ENCODE data around the gene PEX14. TPM values are rescaled to one million over a fixed set of nuclear protein-coding genes. Genes with fewer than 3 reads are reported as not detected.

PEX14 gene
- total and polyA plus RNA-seq, 2 experiments from 2014 or later: 10.0 to 20.9 TPM

DNA sequence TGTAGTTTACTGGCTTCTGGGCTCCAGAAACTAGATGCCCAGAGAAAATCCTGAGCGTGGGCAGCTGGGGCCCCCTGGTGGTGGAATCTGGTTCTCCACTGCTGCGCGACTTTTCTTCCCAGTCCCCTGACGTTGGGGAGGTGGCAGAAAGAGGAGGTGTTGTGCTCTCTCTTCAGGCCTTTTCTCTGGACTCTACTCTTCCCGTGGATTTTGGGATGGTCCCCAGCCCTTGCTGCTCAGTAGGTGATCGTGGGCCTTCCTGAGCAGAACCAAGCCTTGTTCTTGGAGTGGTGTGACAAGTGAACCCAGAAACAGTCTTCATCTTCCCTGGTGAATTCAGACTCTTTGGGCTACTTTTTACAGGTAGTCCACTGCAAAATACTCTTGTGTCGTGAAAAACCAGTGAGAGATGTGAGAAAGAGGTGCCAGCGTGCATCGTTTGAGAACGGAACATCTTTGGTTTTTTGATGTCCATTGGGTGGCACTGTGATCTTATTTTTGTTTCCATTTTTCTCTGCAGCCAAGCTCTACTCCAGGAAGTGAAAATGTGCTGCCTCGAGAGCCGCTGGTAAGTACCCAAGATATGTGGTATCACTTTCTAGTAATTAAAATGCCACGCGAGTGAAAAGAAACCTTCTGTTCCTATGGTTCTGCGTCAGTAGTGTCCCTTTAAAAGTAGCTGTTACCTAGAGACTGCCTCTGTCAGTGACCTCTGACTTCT lies 20.2 kb downstream of the PEX14 start:
- Histone ChIP-seq H3K4me3 (no peak overlapping the region), H3K9me3 (ENCODE audit: low read depth) (no peaks in the 10 kb centered on the region), H3K4me1 (ENCODE audit: insufficient read depth) (peaks cover 5% of the 10 kb centered on the region), H3K36me3 (replicated peaks; ENCODE audit: insufficient read depth, low read depth) (no peaks in the 10 kb centered on the region), H3K79me2 (peaks cover 92% of the 10 kb centered on the region), H2AFZ (no peak overlapping the region), H3K27ac (peak overlapping the region; percentile 59), H4K20me1 (ENCODE audit: insufficient read depth, poor library complexity, severe bottlenecking) (peaks cover 39% of the 10 kb centered on the region), H3K27me3 (no peaks in the 10 kb centered on the region), H3K4me2 (peak overlapping the region; percentile 71), H3K9me2 (replicated peaks; ENCODE audit: insufficient read depth) (no peaks in the 10 kb centered on the region)
- TF ChIP-seq EZH2phosphoT487 (IDR thresholded peaks at IDR 0.05; ENCODE audit: low read depth, severe bottlenecking, unreplicated experiment) (no peak), EZH2 (IDR thresholded peaks at IDR 0.05; ENCODE audit: borderline replicate concordance) (no peak)
- TF ChIP-seq, protein P1, sequence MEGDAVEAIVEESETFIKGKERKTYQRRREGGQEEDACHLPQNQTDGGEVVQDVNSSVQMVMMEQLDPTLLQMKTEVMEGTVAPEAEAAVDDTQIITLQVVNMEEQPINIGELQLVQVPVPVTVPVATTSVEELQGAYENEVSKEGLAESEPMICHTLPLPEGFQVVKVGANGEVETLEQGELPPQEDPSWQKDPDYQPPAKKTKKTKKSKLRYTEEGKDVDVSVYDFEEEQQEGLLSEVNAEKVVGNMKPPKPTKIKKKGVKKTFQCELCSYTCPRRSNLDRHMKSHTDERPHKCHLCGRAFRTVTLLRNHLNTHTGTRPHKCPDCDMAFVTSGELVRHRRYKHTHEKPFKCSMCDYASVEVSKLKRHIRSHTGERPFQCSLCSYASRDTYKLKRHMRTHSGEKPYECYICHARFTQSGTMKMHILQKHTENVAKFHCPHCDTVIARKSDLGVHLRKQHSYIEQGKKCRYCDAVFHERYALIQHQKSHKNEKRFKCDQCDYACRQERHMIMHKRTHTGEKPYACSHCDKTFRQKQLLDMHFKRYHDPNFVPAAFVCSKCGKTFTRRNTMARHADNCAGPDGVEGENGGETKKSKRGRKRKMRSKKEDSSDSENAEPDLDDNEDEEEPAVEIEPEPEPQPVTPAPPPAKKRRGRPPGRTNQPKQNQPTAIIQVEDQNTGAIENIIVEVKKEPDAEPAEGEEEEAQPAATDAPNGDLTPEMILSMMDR (IDR thresholded peaks at IDR 0.05; ENCODE audit: poor library complexity): peak; percentile 83
- DNase-seq (ENCODE audit: low spot score): peak; percentile 81
- whole genome bisulfite sequencing (ENCODE audit: low lambda C conversion rate, missing lambda C conversion rate): 25% methylated on average over 15 of the region's 15 CpGs

DNA sequence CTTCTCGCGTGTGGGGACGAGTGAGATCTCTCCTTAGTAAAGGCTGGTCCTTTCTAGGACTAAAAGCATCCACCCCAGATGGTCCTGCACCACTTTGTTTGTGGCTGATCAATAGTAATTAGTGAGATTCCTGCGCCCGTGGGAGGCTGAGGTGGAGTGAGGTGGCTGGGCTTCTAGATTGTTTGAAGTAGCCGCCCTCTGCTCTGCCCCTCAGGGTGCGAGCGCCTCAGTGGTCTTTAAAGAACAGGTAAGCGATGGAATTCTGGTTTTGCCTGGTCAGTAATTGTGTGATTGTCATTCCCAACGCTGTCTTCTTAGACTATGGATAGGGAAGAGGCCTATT lies 20.7 kb downstream of the PEX14 start:
- Histone ChIP-seq H3K27ac (peak overlapping the region; percentile 59), H3K9me2 (replicated peaks; ENCODE audit: insufficient read depth) (no peaks in the 10 kb centered on the region), H2AFZ (no peak overlapping the region), H3K4me2 (peak overlapping the region; percentile 71), H3K4me3 (no peak overlapping the region), H3K4me1 (ENCODE audit: insufficient read depth) (no peaks in the 10 kb centered on the region), H3K79me2 (peaks cover 91% of the 10 kb centered on the region), H3K27me3 (no peaks in the 10 kb centered on the region), H3K36me3 (replicated peaks; ENCODE audit: insufficient read depth, low read depth) (no peaks in the 10 kb centered on the region), H4K20me1 (ENCODE audit: insufficient read depth, poor library complexity, severe bottlenecking) (peaks cover 36% of the 10 kb centered on the region), H3K9me3 (ENCODE audit: low read depth) (no peaks in the 10 kb centered on the region)
- WGBS (ENCODE audit: low lambda C conversion rate, missing lambda C conversion rate): 87% methylated on average over 10 of the region's 10 CpGs
- TF ChIP-seq EZH2 (IDR thresholded peaks at IDR 0.05; ENCODE audit: borderline replicate concordance) (no peak), EZH2phosphoT487 (IDR thresholded peaks at IDR 0.05; ENCODE audit: low read depth, severe bottlenecking, unreplicated experiment) (no peak)
- TF ChIP-seq, protein P1 (IDR thresholded peaks at IDR 0.05; ENCODE audit: poor library complexity): no peak
- no peak for DNase-seq (ENCODE audit: low spot score)

DNA sequence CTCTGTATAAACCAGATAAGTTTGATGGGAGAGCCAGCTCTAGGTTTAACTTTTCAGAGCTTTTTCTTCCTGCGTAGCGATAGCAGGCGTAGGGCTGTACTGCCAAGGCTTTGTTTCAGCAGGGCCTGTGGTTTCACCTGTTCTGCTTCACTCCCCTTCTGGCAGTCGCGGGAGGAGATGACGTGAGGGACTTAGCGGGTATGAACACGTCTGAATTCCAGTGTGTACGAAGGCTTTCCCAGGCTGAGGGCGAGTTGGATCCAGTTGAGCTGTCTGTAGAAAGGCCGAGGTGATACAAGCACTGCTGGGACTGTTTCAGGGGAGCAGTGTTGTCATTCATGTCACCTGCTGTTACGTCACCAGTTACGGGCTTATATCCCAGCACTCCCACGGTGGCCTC lies 21.2 kb downstream of the PEX14 start:
- no peak for TF ChIP-seq EZH2phosphoT487 (IDR thresholded peaks at IDR 0.05; ENCODE audit: low read depth, severe bottlenecking, unreplicated experiment)
- peaks cover 34% of the 10 kb centered on the region for H4K20me1 ChIP-seq (ENCODE audit: insufficient read depth, poor library complexity, severe bottlenecking)
- H3K9me3 ChIP-seq (ENCODE audit: low read depth): no peaks in the 10 kb centered on the region
- H2AFZ ChIP-seq: no peak overlapping the region
- WGBS (ENCODE audit: low lambda C conversion rate, missing lambda C conversion rate): 83% methylated on average over 14 of the region's 14 CpGs
- H3K4me2 ChIP-seq: no peak overlapping the region
- no peaks in the 10 kb centered on the region for H3K4me1 ChIP-seq (ENCODE audit: insufficient read depth)
- H3K27ac ChIP-seq: peak overlapping the region; percentile 65
- H3K4me3 ChIP-seq: no peak overlapping the region
- DNase-seq (ENCODE audit: low spot score): no peak
- H3K9me2 ChIP-seq (replicated peaks; ENCODE audit: insufficient read depth): no peaks in the 10 kb centered on the region
- H3K36me3 ChIP-seq (replicated peaks; ENCODE audit: insufficient read depth, low read depth): no peaks in the 10 kb centered on the region
- no peaks in the 10 kb centered on the region for H3K27me3 ChIP-seq
- peaks cover 91% of the 10 kb centered on the region for H3K79me2 ChIP-seq

DNA sequence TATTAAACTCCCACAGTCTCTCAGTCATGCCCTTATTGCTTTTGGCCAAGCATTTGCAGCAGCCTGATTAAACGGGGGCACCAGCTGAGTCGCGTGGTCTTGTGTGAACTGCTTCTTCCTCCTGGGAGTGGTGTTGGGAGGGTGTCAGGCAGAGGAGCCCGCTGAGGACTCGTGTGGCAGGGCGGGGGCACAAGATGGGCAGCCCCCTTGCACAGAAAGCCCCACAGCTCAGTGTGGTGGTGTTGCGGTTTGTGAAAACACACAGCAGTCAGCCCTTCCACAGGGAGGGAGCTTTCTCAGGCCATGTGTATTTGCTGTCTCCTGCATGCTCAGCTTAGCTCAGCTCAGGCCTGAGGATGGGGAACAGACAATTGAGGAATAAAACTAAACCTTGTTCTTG lies 22.4 kb downstream of the PEX14 start:
- Histone ChIP-seq H3K9me3 (ENCODE audit: low read depth) (no peaks in the 10 kb centered on the region), H3K27ac (no peak overlapping the region), H3K79me2 (peaks cover 89% of the 10 kb centered on the region), H3K9me2 (replicated peaks; ENCODE audit: insufficient read depth) (no peaks in the 10 kb centered on the region), H3K4me1 (ENCODE audit: insufficient read depth) (no peaks in the 10 kb centered on the region), H4K20me1 (ENCODE audit: insufficient read depth, poor library complexity, severe bottlenecking) (peaks cover 26% of the 10 kb centered on the region), H2AFZ (no peak overlapping the region), H3K4me3 (no peak overlapping the region), H3K27me3 (no peaks in the 10 kb centered on the region), H3K4me2 (no peak overlapping the region), H3K36me3 (replicated peaks; ENCODE audit: insufficient read depth, low read depth) (no peaks in the 10 kb centered on the region)
- no peak for DNase-seq (ENCODE audit: low spot score)
- WGBS (ENCODE audit: low lambda C conversion rate, missing lambda C conversion rate): 94% methylated on average over 7 of the region's 7 CpGs
- no peak for TF ChIP-seq EZH2phosphoT487 (IDR thresholded peaks at IDR 0.05; ENCODE audit: low read depth, severe bottlenecking, unreplicated experiment)
- TF ChIP-seq EZH2 (IDR thresholded peaks at IDR 0.05; ENCODE audit: borderline replicate concordance): no peak
- TF ChIP-seq, protein P1 (IDR thresholded peaks at IDR 0.05; ENCODE audit: poor library complexity): no peak

Measured in hepatocyte (in vitro differentiated cells).